Skeletal muscle cell (primary cell): Measurements from ENCODE around the gene QSER1.
"Not testable (repeated sequence)": the region's sequence is repeated elsewhere in the genome, so short reads cannot be mapped to it uniquely, and the experiment has no call there.

Experiments
- DNase-seq: peaks from one replicate; pipeline ENCODE4 v3.0.0-alpha.2; 2010; ENCODE audit warnings: low read depth
- H3K4me3 ChIP-seq: 2 replicates; pipeline ENCODE4 v1.5.1; 2011; ENCODE audit warnings: low read depth, mild to moderate bottlenecking, control low read depth, low read length, moderate library complexity

QSER1 gene

DNA sequence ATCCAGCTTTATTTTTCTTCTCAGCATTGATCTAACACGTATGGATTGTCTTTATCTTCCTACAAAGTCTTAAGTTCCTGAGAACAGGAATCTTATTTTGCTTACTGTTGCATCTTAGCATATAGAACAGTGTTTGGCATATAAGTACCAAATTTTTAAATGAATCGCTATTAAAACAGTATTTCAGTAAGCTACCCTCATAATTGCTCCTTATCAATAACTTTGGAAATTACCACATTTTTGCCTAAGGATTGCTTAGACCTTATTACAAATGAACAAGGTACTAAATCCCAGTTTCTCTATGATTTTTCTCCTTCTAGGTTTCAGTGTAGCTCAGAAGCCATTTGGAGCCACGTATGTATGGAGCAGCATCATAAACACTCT is 132.7 kb downstream of the QSER1 start:
- DNase-seq, result no peak
- no peak overlapping the region for H3K4me3 ChIP-seq

DNA sequence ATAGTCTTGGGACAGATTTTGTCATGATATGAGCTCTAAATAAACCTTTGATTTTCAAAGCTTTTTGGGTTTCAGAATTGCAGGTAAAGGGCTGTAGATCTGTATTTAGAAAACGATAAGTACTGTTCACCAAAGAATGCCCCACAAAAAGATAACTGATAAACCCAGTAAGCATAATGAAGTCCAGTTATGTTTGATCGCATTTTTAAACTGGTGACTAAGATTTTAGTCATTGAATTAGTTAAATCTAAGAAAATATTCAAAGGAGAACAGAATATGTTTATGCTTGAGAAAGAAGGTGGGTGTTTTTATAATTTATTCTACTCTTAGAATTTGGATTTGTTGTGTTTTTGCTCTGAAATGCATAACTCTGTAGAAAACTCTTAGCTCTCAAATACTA is 134.6 kb downstream of the QSER1 start:
- H3K4me3 ChIP-seq, result no peak overlapping the region
- no peak for DNase-seq

DNA sequence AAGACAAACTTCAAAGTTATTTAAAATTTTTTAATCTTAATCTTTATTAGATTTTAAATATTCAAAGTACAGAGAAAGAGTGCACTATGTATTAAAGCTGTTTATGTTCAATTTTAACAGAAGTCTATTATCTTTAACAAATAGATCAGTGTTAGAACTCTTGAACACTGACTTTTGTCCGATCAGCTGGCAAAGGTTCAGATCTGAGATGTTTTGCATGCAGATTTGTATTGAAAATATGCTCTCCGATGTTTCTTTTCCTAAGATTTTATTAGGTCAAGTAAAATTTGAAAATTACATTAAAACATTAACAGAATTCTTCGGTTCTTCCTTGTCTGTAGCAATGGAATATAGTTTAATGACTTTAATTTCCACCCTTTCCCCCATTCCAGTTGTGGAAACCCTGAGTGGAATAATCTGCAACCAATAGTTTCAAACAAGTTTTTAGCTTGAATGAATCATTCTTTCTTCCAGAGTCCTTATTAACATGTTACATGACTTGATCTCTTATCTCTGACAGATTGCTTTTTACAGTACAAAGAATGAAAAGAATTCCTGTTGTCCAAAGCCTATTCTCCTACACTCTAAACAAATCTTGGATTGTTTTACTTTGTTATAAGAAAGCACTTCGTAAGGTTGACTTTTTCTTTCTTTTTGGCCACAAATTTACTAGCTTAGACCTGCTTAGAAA is 135.4 kb downstream of the QSER1 start:
- no peak overlapping the region for H3K4me3 ChIP-seq
- no peak for DNase-seq

DNA sequence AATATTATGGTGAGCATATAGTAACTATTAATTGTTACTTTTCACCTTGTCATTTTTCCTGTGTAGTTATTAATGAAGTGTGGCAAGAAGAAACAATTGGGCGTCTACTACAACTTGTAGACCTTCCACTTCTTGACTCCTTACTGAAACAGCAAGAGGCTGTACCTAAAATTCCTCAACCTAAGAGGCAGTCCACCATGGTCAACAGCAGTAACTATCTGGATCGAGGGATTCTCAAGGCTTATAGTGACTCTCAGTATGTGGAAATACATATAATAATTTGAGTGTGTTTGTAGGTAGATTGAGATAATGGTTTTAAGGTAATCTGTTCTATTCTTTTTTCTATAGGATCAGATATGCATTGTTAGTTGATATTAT is 135.9 kb downstream of the QSER1 start:
- DNase-seq, result no peak

DNA sequence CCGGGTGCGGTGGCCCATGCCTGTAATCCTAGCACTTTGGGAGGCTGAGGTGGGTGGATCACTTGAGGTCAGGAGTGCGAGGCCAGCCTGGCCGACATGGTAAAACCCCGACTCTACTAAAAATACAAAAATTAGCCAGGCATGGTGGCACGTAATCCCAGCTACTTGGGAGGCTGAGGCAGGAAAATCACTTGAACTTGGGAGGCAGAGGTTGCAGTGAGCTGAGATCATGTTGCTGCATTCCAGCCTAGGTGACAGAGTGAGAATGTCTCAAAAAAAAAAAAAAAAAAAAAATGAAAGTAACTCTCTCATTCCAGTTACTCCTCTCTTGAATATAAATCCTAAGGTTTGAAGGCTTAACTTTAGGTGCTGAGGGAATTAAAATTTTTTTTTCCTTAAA is 136.6 kb downstream of the QSER1 start:
- DNase-seq, H3K4me3 ChIP-seq: not testable (repeated sequence)

More for the DNA sequence above, 135.9 kb downstream of the QSER1 start:
- H3K4me3 ChIP-seq, result no peak overlapping the region
